ENCODE measurements around the gene NFIA.

Gene NFIA

DNA sequence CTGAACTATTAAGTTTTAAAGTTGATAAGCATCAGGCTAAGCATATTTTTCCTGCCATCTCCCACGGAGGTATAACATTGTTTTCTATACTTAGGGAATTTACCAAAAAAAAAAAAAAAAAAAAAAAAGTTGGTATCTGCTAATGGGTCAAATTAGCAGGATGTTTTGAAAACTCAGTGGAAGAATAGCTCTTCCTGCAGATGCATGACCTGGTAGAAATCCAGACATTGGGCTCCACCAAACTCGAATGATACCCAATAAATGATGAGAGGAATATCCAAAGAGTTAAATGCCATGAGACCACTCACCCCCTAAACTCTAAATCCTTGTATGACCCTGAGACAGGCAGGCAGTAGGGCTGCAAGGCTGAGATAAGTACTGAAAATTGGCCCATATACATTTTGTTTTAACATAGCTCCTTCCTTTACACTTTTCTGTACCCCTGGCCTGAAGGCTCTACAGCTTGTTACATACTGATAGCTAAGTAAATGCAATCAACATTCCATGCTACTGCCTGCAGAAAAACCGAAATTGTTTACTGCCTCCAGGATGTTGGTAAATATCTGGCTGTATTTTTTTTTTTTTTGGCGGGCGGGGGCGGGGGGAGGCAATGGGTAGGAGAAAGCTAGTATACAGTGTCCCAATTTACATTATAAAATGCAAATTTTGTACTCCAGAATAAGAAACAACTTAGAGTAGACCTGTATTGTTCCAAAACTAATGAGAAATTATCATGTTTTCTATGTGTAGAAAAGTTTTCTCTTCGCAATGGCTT lies 57.6 kb downstream of the NFIA start:
- POLR2A ChIA-PET = interaction anchor here (0.6 to 1.8 kb wide), 4 partner anchors 58 to 101 kb away, joined by 4 to 5 read pairs (median 5); partner anchors contain the start of gene NFIA
- TF ChIP-seq ZNF433 (tag by site-specific recombination; IDR thresholded peaks at IDR 0.05; ENCODE audit: low read depth) = no peak
- TF ChIP-seq, protein P1, sequence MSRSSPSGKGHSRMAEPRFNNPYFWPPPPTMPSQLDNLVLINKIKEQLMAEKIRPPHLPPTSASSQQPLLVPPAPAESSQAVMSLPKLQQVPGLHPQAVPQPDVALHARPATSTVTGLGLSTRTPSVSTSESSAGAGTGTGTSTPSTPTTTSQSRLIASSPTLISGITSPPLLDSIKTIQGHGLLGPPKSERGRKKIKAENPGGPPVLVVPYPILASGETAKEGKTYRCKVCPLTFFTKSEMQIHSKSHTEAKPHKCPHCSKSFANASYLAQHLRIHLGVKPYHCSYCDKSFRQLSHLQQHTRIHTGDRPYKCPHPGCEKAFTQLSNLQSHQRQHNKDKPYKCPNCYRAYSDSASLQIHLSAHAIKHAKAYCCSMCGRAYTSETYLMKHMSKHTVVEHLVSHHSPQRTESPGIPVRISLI (tag by site-specific recombination; IDR thresholded peaks at IDR 0.05) = peak; percentile 86
- TF ChIP-seq, protein P2, sequence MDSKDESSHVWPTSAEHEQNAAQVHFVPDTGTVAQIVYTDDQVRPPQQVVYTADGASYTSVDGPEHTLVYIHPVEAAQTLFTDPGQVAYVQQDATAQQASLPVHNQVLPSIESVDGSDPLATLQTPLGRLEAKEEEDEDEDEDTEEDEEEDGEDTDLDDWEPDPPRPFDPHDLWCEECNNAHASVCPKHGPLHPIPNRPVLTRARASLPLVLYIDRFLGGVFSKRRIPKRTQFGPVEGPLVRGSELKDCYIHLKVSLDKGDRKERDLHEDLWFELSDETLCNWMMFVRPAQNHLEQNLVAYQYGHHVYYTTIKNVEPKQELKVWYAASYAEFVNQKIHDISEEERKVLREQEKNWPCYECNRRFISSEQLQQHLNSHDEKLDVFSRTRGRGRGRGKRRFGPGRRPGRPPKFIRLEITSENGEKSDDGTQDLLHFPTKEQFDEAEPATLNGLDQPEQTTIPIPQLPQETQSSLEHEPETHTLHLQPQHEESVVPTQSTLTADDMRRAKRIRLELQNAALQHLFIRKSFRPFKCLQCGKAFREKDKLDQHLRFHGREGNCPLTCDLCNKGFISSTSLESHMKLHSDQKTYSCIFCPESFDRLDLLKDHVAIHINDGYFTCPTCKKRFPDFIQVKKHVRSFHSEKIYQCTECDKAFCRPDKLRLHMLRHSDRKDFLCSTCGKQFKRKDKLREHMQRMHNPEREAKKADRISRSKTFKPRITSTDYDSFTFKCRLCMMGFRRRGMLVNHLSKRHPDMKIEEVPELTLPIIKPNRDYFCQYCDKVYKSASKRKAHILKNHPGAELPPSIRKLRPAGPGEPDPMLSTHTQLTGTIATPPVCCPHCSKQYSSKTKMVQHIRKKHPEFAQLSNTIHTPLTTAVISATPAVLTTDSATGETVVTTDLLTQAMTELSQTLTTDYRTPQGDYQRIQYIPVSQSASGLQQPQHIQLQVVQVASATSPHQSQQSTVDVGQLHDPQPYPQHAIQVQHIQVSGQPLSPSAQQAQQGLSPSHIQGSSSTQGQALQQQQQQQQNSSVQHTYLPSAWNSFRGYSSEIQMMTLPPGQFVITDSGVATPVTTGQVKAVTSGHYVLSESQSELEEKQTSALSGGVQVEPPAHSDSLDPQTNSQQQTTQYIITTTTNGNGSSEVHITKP (tag by site-specific recombination; IDR thresholded peaks at IDR 0.05) = 0 out of 2 replicates have a peak, but pooled peaks have one; percentile 20

DNA sequence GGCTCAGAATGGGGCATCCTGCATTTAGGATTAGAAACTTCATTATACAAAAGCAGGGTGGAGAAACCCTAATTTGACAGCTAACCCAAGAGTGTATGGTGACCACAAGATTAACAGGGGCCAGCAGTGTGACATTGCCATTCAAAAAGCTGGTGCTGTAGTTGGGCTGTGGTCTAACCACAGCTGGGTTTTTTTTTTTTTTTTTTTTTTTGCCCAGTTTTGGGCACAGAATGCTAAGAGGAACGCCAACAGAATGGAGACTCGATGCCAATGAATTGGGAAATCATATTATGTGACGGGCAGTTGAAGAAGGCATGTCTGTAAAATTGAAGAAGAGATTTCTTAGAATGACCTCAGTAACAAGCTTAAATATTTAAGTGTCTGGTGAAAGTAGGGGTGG lies 58.4 kb downstream of the NFIA start:
- H3K4me3 ChIP-seq (ENCODE audit: low read depth, low read length) = no peak overlapping the region
- TF ChIP-seq ZBTB8A (tag by site-specific recombination; IDR thresholded peaks at IDR 0.05) = peak; percentile 81
- TF ChIP-seq ZNF404 (tag by site-specific recombination; IDR thresholded peaks at IDR 0.05) = no peak
- H3K27ac ChIP-seq (ENCODE audit: extremely low read depth, low read depth, low read length) = peak overlapping the region; percentile 56
- POLR2A ChIA-PET = interaction anchor here (0.5 to 1.8 kb wide), 4 partner anchors 47 to 1010 kb away, joined by 3 to 5 read pairs (median 4); partner anchors contain the start of gene NFIA
- CTCF ChIA-PET = interaction anchor here (0.6 to 1.6 kb wide), 5 partner anchors 9 to 500 kb away, joined by 3 to 5 read pairs (median 3); no protein-coding TSS in a partner anchor
- no peaks in the 10 kb centered on the region for H3K9me3 ChIP-seq (ENCODE audit: control insufficient read depth, insufficient read depth, low read depth, low read length)
- H3K36me3 ChIP-seq (ENCODE audit: control insufficient read depth in 2 of 2, insufficient read depth in 1 of 2, low read length in 2 of 2) = no peaks in the 10 kb centered on the region
- H3K4me1 ChIP-seq (ENCODE audit: control insufficient read depth, insufficient read depth, low read length) = peaks cover 22% of the 10 kb centered on the region

More for the DNA sequence above, 57.6 kb downstream of the NFIA start:
- CTCF ChIA-PET = interaction anchor here (0.6 to 1.6 kb wide), 4 partner anchors 9 to 174 kb away, joined by 3 to 6 read pairs (median 4); no protein-coding TSS in a partner anchor
- no peaks in the 10 kb centered on the region for H3K9me3 ChIP-seq (ENCODE audit: control insufficient read depth, insufficient read depth, low read depth, low read length)
- peaks cover 22% of the 10 kb centered on the region for H3K4me1 ChIP-seq (ENCODE audit: control insufficient read depth, insufficient read depth, low read length)
- no peaks in the 10 kb centered on the region for H3K36me3 ChIP-seq (ENCODE audit: control insufficient read depth in 2 of 2, insufficient read depth in 1 of 2, low read length in 2 of 2)
- H3K4me3 ChIP-seq (ENCODE audit: low read depth, low read length) = no peak overlapping the region
- H3K27ac ChIP-seq (ENCODE audit: extremely low read depth, low read depth, low read length) = peak overlapping the region; percentile 24; the same call in 1 of the 2 replicates

DNA sequence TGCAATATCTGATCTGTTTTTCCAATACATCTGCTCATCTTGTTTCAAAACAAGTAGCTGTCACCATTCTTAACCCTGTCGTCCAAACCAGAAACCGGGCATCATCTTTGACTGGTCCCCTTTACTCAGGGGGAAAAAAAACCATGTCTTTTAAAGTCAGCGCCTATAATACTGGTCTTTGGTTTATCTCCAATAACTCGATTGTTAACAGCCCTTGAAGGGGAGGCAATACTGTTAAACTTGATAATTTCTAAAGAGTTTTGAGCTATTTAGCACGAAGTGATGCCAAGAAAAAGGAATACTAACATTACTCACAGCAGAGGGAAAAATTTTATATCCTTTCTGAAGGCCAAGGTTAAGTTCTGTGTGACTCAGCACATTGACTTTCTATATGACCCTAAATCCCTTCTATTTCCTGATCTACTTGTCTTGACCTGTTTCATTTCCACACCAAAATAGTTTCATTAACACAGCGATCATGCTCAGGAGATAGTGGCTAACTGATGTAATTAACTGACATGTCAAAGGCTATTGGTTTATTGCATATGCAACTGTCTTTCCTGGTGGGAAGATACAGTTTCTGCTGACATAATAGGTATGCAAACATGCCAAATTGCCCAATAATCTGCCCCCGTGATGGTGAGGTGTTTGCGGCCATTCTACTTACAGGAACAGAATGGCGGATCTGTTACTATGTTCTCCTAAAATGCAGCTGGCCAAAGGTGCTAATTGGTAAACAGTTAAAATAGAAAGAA lies 59.1 kb downstream of the NFIA start:
- no peak overlapping the region for H3K4me3 ChIP-seq (ENCODE audit: low read depth, low read length)
- ChIA-PET POLR2A (interaction anchor here (0.5 to 1.8 kb wide), 3 partner anchors 46 to 1010 kb away, joined by 3 to 5 read pairs (median 4); partner anchors contain the start of gene NFIA), CTCF (interaction anchor here (0.5 to 1.6 kb wide), 6 partner anchors 8 to 1617 kb away, joined by 3 to 5 read pairs (median 3); no protein-coding TSS in a partner anchor)
- H3K36me3 ChIP-seq (ENCODE audit: control insufficient read depth in 2 of 2, insufficient read depth in 1 of 2, low read length in 2 of 2) = no peaks in the 10 kb centered on the region
- peaks cover 22% of the 10 kb centered on the region for H3K4me1 ChIP-seq (ENCODE audit: control insufficient read depth, insufficient read depth, low read length)
- no peaks in the 10 kb centered on the region for H3K9me3 ChIP-seq (ENCODE audit: control insufficient read depth, insufficient read depth, low read depth, low read length)
- H3K27ac ChIP-seq (ENCODE audit: extremely low read depth, low read depth, low read length) = peak overlapping the region; percentile 56
- TF ChIP-seq FEZF1 (tag by site-specific recombination; IDR thresholded peaks at IDR 0.05) (peak; percentile 94), MEIS1 (CRISPR knock-in tag; IDR thresholded peaks at IDR 0.05; ENCODE audit: borderline replicate concordance) (no peak), KLF8 (tag by site-specific recombination; IDR thresholded peaks at IDR 0.05) (peak; percentile 77), ZNF146 (tag by site-specific recombination; IDR thresholded peaks at IDR 0.05) (peak; percentile 64), SCRT1 (tag by site-specific recombination; IDR thresholded peaks at IDR 0.05; ENCODE audit: borderline replicate concordance) (peak; percentile 70; the same call in 1 of the 2 replicates), ZNF660 (tag by site-specific recombination; IDR thresholded peaks at IDR 0.05) (peak; percentile 82), ZSCAN23 (tag by site-specific recombination; IDR thresholded peaks at IDR 0.05) (peak; percentile 96; the same call in 1 of the 2 replicates), SP7 (tag by site-specific recombination; IDR thresholded peaks at IDR 0.05) (peak; percentile 97), ZEB2 (tag by site-specific recombination; IDR thresholded peaks at IDR 0.05) (peak; percentile 97)
- TF ChIP-seq, protein P3, sequence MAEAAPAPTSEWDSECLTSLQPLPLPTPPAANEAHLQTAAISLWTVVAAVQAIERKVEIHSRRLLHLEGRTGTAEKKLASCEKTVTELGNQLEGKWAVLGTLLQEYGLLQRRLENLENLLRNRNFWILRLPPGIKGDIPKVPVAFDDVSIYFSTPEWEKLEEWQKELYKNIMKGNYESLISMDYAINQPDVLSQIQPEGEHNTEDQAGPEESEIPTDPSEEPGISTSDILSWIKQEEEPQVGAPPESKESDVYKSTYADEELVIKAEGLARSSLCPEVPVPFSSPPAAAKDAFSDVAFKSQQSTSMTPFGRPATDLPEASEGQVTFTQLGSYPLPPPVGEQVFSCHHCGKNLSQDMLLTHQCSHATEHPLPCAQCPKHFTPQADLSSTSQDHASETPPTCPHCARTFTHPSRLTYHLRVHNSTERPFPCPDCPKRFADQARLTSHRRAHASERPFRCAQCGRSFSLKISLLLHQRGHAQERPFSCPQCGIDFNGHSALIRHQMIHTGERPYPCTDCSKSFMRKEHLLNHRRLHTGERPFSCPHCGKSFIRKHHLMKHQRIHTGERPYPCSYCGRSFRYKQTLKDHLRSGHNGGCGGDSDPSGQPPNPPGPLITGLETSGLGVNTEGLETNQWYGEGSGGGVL (tag by site-specific recombination; IDR thresholded peaks at IDR 0.05) = 0 out of 2 replicates have a peak, but pooled peaks have one; percentile 37
- TF ChIP-seq, protein P4, sequence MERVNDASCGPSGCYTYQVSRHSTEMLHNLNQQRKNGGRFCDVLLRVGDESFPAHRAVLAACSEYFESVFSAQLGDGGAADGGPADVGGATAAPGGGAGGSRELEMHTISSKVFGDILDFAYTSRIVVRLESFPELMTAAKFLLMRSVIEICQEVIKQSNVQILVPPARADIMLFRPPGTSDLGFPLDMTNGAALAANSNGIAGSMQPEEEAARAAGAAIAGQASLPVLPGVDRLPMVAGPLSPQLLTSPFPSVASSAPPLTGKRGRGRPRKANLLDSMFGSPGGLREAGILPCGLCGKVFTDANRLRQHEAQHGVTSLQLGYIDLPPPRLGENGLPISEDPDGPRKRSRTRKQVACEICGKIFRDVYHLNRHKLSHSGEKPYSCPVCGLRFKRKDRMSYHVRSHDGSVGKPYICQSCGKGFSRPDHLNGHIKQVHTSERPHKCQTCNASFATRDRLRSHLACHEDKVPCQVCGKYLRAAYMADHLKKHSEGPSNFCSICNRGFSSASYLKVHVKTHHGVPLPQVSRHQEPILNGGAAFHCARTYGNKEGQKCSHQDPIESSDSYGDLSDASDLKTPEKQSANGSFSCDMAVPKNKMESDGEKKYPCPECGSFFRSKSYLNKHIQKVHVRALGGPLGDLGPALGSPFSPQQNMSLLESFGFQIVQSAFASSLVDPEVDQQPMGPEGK (tag by site-specific recombination; IDR thresholded peaks at IDR 0.05) = peak; percentile 73
- TF ChIP-seq, protein P5, sequence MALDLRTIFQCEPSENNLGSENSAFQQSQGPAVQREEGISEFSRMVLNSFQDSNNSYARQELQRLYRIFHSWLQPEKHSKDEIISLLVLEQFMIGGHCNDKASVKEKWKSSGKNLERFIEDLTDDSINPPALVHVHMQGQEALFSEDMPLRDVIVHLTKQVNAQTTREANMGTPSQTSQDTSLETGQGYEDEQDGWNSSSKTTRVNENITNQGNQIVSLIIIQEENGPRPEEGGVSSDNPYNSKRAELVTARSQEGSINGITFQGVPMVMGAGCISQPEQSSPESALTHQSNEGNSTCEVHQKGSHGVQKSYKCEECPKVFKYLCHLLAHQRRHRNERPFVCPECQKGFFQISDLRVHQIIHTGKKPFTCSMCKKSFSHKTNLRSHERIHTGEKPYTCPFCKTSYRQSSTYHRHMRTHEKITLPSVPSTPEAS (tag by site-specific recombination; IDR thresholded peaks at IDR 0.05) = peak; percentile 42; the same call in 1 of the 2 replicates

Data from HEK293 (cell line).